Measurements from ENCODE around the gene FER.

Gene FER

DNA sequence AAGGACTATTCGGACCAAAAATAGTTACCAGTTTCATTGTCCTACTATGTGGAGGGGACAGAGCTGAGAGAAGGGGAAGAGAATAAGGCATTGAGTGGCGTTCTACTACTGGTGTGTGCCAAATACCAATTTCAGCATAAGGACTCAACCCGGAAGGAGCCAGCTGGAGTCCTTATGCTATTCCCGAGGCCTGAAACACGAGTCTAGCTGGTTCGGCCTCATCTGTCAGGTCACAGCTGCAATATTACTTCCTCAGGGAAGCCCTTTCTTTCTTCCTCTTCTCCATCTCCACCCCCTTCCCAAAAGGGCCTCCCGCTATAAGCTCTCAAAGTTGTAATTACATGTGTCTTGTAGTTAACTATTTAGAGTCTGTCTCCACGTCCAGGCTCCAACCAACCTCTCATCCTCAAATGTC is 20.5 kb upstream of the FER start:
- Histone ChIP-seq H3K27ac (ENCODE audit: low read depth, low read length) (no peak overlapping the region), H3K9ac (ENCODE audit: low read length) (no peak overlapping the region)

DNA sequence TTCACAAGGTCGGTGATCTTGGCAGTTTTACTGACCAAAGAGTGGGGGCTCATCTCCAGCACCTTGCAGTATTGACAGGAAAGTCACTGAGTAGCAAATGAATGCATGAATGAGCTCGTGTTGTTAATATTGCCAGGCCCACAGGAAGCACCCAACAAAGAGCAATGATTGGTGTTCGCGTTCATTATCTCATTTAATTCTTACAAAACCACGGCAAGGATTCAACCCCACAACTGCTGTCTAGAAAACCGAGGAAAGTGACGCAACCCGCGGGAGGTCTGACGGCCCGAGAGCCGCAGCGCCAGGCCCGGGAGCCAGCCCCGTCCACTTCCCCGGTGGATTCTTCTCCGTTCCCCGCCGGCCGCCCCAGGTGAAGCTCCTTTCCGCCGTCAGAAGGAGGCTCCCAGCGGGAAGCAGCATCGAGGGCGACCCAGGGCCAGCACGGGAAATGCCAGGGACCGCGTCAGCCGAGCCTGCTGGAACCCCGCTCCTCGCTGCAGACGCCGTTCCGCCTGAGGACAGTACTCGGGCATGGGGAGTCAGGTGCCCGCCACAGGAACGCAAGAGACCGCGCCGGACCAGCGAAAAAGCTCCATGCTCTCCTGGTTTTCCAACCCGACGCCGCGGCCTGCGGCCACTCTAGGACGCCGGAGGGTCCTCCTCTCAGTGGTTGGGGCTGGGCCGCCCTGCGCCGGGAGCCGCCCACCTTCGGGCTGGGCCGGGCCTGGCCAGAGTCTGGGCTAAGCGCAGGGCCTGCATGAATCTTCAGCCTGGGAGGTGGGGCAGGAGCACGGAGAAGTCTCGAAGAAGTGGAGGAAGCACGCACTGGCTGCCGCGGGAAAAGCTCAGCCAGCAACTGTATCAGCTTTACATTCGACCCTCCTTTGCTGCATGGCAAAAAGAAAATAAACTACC is 19.8 kb upstream of the FER start:
- H4K20me1 ChIP-seq (ENCODE audit: low read depth, low read length): no peaks in the 10 kb centered on the region
- peak overlapping the region; percentile 49 for H3K9ac ChIP-seq (ENCODE audit: low read length)
- H3K36me3 ChIP-seq (ENCODE audit: low read length): no peaks in the 10 kb centered on the region
- H3K4me3 ChIP-seq (ENCODE audit: insufficient read depth, low read length, poor library complexity, severe bottlenecking): peak overlapping the region; percentile 50
- H3K27me3 ChIP-seq (ENCODE audit: low read length): no peaks in the 10 kb centered on the region
- H2AFZ ChIP-seq (ENCODE audit: low read depth, low read length, severe bottlenecking): peak overlapping the region; percentile 69
- no peaks in the 10 kb centered on the region for H3K9me3 ChIP-seq (ENCODE audit: insufficient read depth, low read length)
- no peak overlapping the region for H3K27ac ChIP-seq (ENCODE audit: low read depth, low read length)
- TF ChIP-seq, protein P1, sequence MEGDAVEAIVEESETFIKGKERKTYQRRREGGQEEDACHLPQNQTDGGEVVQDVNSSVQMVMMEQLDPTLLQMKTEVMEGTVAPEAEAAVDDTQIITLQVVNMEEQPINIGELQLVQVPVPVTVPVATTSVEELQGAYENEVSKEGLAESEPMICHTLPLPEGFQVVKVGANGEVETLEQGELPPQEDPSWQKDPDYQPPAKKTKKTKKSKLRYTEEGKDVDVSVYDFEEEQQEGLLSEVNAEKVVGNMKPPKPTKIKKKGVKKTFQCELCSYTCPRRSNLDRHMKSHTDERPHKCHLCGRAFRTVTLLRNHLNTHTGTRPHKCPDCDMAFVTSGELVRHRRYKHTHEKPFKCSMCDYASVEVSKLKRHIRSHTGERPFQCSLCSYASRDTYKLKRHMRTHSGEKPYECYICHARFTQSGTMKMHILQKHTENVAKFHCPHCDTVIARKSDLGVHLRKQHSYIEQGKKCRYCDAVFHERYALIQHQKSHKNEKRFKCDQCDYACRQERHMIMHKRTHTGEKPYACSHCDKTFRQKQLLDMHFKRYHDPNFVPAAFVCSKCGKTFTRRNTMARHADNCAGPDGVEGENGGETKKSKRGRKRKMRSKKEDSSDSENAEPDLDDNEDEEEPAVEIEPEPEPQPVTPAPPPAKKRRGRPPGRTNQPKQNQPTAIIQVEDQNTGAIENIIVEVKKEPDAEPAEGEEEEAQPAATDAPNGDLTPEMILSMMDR (IDR thresholded peaks at IDR 0.05; ENCODE audit: insufficient read depth, low read length, poor library complexity, severe bottlenecking): no peak
- no peak for TF ChIP-seq EZH2phosphoT487 (conservative IDR thresholded peaks at IDR 0.05; ENCODE audit: low read length)
- no peaks in the 10 kb centered on the region for H3K79me2 ChIP-seq (ENCODE audit: insufficient read depth, low read length)
- no peaks in the 10 kb centered on the region for H3K9me2 ChIP-seq (replicated peaks; ENCODE audit: insufficient read depth, low read length)
- peak overlapping the region; percentile 60 for H3K4me2 ChIP-seq (ENCODE audit: low read depth, low read length, poor library complexity, severe bottlenecking)
- no peaks in the 10 kb centered on the region for H3F3A ChIP-seq (ENCODE audit: insufficient read depth)

More for the DNA sequence above, 20.5 kb upstream of the FER start:
- Histone ChIP-seq H2AFZ (ENCODE audit: low read depth, low read length, severe bottlenecking) (peak overlapping the region; percentile 69), H3K27me3 (ENCODE audit: low read length) (no peaks in the 10 kb centered on the region), H4K20me1 (ENCODE audit: low read depth, low read length) (no peaks in the 10 kb centered on the region), H3K4me3 (ENCODE audit: insufficient read depth, low read length, poor library complexity, severe bottlenecking) (peak overlapping the region; percentile 50), H3K79me2 (ENCODE audit: insufficient read depth, low read length) (no peaks in the 10 kb centered on the region), H3F3A (ENCODE audit: insufficient read depth) (no peaks in the 10 kb centered on the region), H3K9me2 (replicated peaks; ENCODE audit: insufficient read depth, low read length) (no peaks in the 10 kb centered on the region), H3K9me3 (ENCODE audit: insufficient read depth, low read length) (no peaks in the 10 kb centered on the region), H3K4me2 (ENCODE audit: low read depth, low read length, poor library complexity, severe bottlenecking) (peak overlapping the region; percentile 60), H3K36me3 (ENCODE audit: low read length) (no peaks in the 10 kb centered on the region)
- TF ChIP-seq EZH2phosphoT487 (conservative IDR thresholded peaks at IDR 0.05; ENCODE audit: low read length): no peak
- TF ChIP-seq, protein P1 (IDR thresholded peaks at IDR 0.05; ENCODE audit: insufficient read depth, low read length, poor library complexity, severe bottlenecking): no peak

DNA sequence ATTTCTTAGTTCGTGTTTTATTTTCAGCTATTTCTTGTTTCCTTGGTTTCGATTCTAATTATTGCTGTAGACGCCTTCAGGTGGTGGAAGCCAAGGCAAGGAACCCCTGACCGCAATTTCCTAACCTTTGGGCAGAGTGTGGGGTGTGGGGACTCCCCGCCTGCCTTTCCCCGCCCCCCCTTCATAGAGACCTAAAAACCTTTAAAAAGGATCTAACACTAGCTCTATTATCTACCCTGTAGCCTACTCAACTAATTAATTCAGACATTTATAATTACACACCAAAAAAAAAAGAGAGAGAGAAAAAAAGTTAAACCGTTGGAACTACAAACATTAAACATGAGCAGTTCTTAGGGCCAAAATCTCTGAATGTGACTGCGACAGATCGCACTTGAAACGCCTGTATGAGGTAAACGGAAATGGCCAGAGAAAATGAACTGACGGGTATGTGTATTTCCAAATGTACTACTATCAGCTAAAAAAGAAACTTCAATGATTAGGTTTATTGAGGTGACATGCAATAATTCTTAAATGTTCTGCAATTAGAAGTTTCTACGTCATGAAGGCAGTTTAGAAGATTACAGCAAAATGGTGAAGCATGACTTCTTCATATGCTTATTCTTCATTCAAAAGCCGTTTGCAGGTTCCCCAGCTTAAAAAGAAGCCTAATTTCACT is 19.0 kb upstream of the FER start:
- Histone ChIP-seq H3K27ac (ENCODE audit: low read depth, low read length) (no peak overlapping the region), H3K36me3 (ENCODE audit: low read length) (no peaks in the 10 kb centered on the region), H3K4me3 (ENCODE audit: insufficient read depth, low read length, poor library complexity, severe bottlenecking) (peak overlapping the region; percentile 50), H3K79me2 (ENCODE audit: insufficient read depth, low read length) (no peaks in the 10 kb centered on the region), H4K20me1 (ENCODE audit: low read depth, low read length) (no peaks in the 10 kb centered on the region), H3K9ac (ENCODE audit: low read length) (peak overlapping the region; percentile 49), H3K9me3 (ENCODE audit: insufficient read depth, low read length) (no peaks in the 10 kb centered on the region), H3K4me2 (ENCODE audit: low read depth, low read length, poor library complexity, severe bottlenecking) (peak overlapping the region; percentile 60), H2AFZ (ENCODE audit: low read depth, low read length, severe bottlenecking) (peak overlapping the region; percentile 69), H3K9me2 (replicated peaks; ENCODE audit: insufficient read depth, low read length) (no peaks in the 10 kb centered on the region), H3K27me3 (ENCODE audit: low read length) (no peaks in the 10 kb centered on the region), H3F3A (ENCODE audit: insufficient read depth) (no peaks in the 10 kb centered on the region)
- no peak for TF ChIP-seq EZH2phosphoT487 (conservative IDR thresholded peaks at IDR 0.05; ENCODE audit: low read length)
- TF ChIP-seq, protein P1 (IDR thresholded peaks at IDR 0.05; ENCODE audit: insufficient read depth, low read length, poor library complexity, severe bottlenecking): no peak

Measured in SU-DHL-6 (cell line).